Testis (tissue), 3 donors: Measurements from ENCODE around the gene REC114. TPM values are rescaled to one million over a fixed set of nuclear protein-coding genes. Genes with fewer than 3 reads are reported as not detected.
"Not testable (repeated sequence)": the region's sequence is repeated elsewhere in the genome, so short reads cannot be mapped to it uniquely, and the experiment has no call there.

ENCODE experiments used
- DNase-seq: peaks from one replicate; pipeline ENCODE4 v3.0.0-alpha.2; 2019
- H3K27ac ChIP-seq, 2 donors: fragments of 200-600 bp; sonication (generic); one replicate each; pipeline ENCODE4 v1.5.1; 2019
- H3K27me3 ChIP-seq: fragments of 200-600 bp; sonication (generic); one replicate; pipeline ENCODE4 v1.5.1; 2019
- H3K36me3 ChIP-seq: fragments of 200-600 bp; sonication (generic); one replicate; pipeline ENCODE4 v1.5.1; 2017; ENCODE audit warnings: low read depth; ENCODE audit errors: missing control alignments
- H3K4me1 ChIP-seq: fragments of 200-600 bp; sonication (generic); one replicate; pipeline ENCODE4 v1.5.1; 2019
- H3K4me3 ChIP-seq, 2 donors: fragments of 200-600 bp; sonication (generic); one replicate each; pipeline ENCODE4 v1.5.1; 2017 to 2019
- H3K9me3 ChIP-seq: fragments of 200-600 bp; sonication (generic); one replicate; pipeline ENCODE4 v1.5.1; 2017
- CTCF ChIP-seq, 3 experiments: fragments of 450-650 bp in 2 of 3; fragments of 200-600 bp in 1 of 3; sonication (generic) in 1 of 3; IDR thresholded peaks; one replicate each; pipeline ENCODE4 v1.5.1; 2016 to 2019; ENCODE audit warnings: antibody characterized with exemption in 3 of 3, mild to moderate bottlenecking in 2 of 3, moderate library complexity in 1 of 3
- POLR2A ChIP-seq: fragments of 450-650 bp; IDR thresholded peaks from one replicate; pipeline ENCODE4 v1.6.1; 2017; ENCODE audit warnings: antibody characterized with exemption, mild to moderate bottlenecking, moderate library complexity
- WGBS, 2 donors: methylation state at CpG; one replicate each; pipeline ENCODE4 v1.1.5; 2018; 5-methylcytosine and 5-hydroxymethylcytosine counted together
- intact Hi-C: fragments of 100-400 bp; cut with DNase I; formaldehyde crosslinking; loops from one replicate; pipeline ENCODE4 v1.15.1; 2023; ENCODE audit warnings: low total_unique reads
- polyA plus RNA-seq: library from polyadenylated mRNA; stranded (reverse); fragments of 350-450 nt; fragmentation: Illumina TruSeq; extraction: RNeasy Lipid Tissue Mini Kit (QIAGEN cat#74804); gene quantifications from one replicate; pipeline ENCODE4 v1.2.3, GENCODE V29; 2014; ENCODE audit warnings: low read depth, low replicate concordance; ENCODE audit not compliant: insufficient read depth
- total RNA-seq, 2 donors: library from RNA; depleted of rRNA; stranded (reverse); fragments of >200 nt; gene quantifications; one replicate each; pipeline ENCODE4 v1.2.3, GENCODE V29; 2016

REC114 gene
- total and polyA plus RNA-seq, 3 donors from 2014 or later: 28.7 to 102 (median 28.8) TPM

GRCh38 chr15:73483053-73483452 lies 40.1 kb downstream of the REC114 start:
- H3K9me3 ChIP-seq: no peaks in the 10 kb centered on the region
- no peak for DNase-seq
- TF ChIP-seq CTCF (IDR thresholded peaks at IDR 0.05) (no peak), POLR2A (no peak)
- H3K27ac ChIP-seq: no peak overlapping the region
- no peaks in the 10 kb centered on the region for H3K36me3 ChIP-seq
- no peaks in the 10 kb centered on the region for H3K27me3 ChIP-seq
- H3K4me1 ChIP-seq: no peaks in the 10 kb centered on the region
- 66 to 67% methylated on average over 4 of the region's 4 CpGs for WGBS, 2 donors
- H3K4me3 ChIP-seq: no peak overlapping the region
- intact Hi-C loops: no loop called here

GRCh38 chr15:73485372-73485771 lies 42.4 kb downstream of the REC114 start:
- intact Hi-C loops: no loop called here
- no peak for DNase-seq
- Histone ChIP-seq H3K36me3 (no peaks in the 10 kb centered on the region), H3K27ac (no peak overlapping the region), H3K4me3 (no peak overlapping the region), H3K4me1 (no peaks in the 10 kb centered on the region), H3K27me3 (no peaks in the 10 kb centered on the region), H3K9me3 (no peaks in the 10 kb centered on the region)
- 78% methylated on average over 5 of the region's 5 CpGs for WGBS, 2 donors
- no peak for TF ChIP-seq POLR2A

GRCh38 chr15:73485885-73486284 lies 42.9 kb downstream of the REC114 start:
- H3K36me3 ChIP-seq, H3K4me1 ChIP-seq, H3K9me3 ChIP-seq, DNase-seq, H3K4me3 ChIP-seq, H3K27me3 ChIP-seq, intact Hi-C loops, H3K27ac ChIP-seq: not testable (repeated sequence)
- 81 to 87% methylated on average over 8 of the region's 8 CpGs for WGBS, 2 donors

- no peak for DNase-seq
- Histone ChIP-seq H3K27me3 (no peaks in the 10 kb centered on the region), H3K4me3 (no peak overlapping the region), H3K9me3 (no peaks in the 10 kb centered on the region), H3K36me3 (no peaks in the 10 kb centered on the region), H3K27ac (no peak overlapping the region), H3K4me1 (no peaks in the 10 kb centered on the region)
- WGBS, 2 donors: 79 to 83% methylated on average over 1 of the region's 1 CpG
- TF ChIP-seq POLR2A (no peak), CTCF (IDR thresholded peaks at IDR 0.05) (no peak)
- intact Hi-C loops: no loop called here
Measured at GRCh38 chr15:73488698-73489097, 45.7 kb downstream of the REC114 start.

GRCh38 chr15:73493922-73494321 lies 51.0 kb downstream of the REC114 start:
- TF ChIP-seq CTCF (IDR thresholded peaks at IDR 0.05) (no peak), POLR2A (no peak)
- no peak for DNase-seq
- Histone ChIP-seq H3K36me3 (no peaks in the 10 kb centered on the region), H3K27me3 (no peaks in the 10 kb centered on the region), H3K4me1 (no peaks in the 10 kb centered on the region), H3K4me3 (no peak overlapping the region), H3K27ac (no peak overlapping the region), H3K9me3 (no peaks in the 10 kb centered on the region)
- intact Hi-C loops: no loop called here
- WGBS, 2 donors: 93 to 96% methylated on average over 2 of the region's 2 CpGs

- TF ChIP-seq CTCF (IDR thresholded peaks at IDR 0.05): no peak
- TF ChIP-seq POLR2A: no peak
- no peak for DNase-seq
Measured at GRCh38 chr15:73495181-73495580, 52.2 kb downstream of the REC114 start.

More at GRCh38 chr15:73495181-73495580, 52.2 kb downstream of the REC114 start:
- H3K27me3 ChIP-seq: no peaks in the 10 kb centered on the region
- intact Hi-C loops: no loop called here
- no peaks in the 10 kb centered on the region for H3K36me3 ChIP-seq
- 69 to 74% methylated on average over 3 of the region's 3 CpGs for WGBS, 2 donors
- no peaks in the 10 kb centered on the region for H3K4me1 ChIP-seq
- H3K4me3 ChIP-seq: no peak overlapping the region
- H3K9me3 ChIP-seq: no peaks in the 10 kb centered on the region
- H3K27ac ChIP-seq: no peak overlapping the region
